Subcutaneous adipose tissue (tissue), 4 donors: Measurements from ENCODE around the gene EEF1B2. TPM values are rescaled to one million over a fixed set of nuclear protein-coding genes. Genes with fewer than 3 reads are reported as not detected.

Experiments
- total RNA-seq, 4 donors: library from RNA; depleted of rRNA; stranded (reverse); fragments of >200 nt; gene quantifications; one replicate each; pipeline ENCODE4 v1.1.0, GENCODE V29; 2016
- TF ChIP-seq, protein P1 (sequence below): fragments of 450-650 bp; IDR thresholded peaks from one replicate; pipeline ENCODE4 v1.5.1; 2016; ENCODE audit warnings: low read depth, mild to moderate bottlenecking, control low read depth, antibody characterized with exemption, moderate library complexity

Gene EEF1B2
- total RNA-seq, 4 donors from 2014 or later = 211 to 373 (median 273) TPM

DNA sequence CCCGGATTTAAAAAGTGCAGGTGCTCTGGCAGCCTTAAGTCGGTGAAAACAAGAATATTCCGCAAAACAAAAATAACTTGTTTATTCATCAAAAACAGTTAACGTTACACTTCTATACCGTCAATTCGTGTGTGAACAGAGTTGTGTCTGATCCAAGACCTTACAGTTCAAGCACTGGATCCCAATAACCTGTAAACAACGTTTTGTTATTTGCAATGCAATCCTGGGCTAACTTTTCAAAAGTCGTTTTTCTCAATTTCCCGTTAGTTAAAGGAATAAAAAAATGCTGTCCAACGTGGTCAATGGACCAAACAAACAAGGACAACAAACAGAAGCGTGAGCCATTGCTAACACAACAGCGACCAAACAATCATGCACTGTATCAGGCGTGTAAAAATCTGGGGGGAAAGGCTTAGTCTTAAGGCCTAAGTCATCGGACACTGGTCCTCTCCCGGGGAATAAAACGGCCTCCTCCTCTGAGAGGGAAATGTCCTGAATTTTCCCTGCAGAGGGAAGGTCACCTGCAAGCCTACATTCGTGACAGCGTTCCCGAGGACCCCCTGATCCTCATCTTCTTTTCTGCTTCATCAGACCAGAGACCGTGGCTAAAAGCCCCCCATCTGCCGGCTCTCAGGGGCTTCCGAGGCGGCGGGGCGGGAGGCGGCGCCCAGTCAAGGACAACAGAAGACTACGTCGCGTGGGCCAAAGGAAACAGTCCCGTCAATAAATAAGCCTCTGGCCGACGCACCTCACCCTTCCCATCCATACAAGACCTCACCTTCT lies 941 bp upstream of the EEF1B2 start:
- TF ChIP-seq, protein P1, sequence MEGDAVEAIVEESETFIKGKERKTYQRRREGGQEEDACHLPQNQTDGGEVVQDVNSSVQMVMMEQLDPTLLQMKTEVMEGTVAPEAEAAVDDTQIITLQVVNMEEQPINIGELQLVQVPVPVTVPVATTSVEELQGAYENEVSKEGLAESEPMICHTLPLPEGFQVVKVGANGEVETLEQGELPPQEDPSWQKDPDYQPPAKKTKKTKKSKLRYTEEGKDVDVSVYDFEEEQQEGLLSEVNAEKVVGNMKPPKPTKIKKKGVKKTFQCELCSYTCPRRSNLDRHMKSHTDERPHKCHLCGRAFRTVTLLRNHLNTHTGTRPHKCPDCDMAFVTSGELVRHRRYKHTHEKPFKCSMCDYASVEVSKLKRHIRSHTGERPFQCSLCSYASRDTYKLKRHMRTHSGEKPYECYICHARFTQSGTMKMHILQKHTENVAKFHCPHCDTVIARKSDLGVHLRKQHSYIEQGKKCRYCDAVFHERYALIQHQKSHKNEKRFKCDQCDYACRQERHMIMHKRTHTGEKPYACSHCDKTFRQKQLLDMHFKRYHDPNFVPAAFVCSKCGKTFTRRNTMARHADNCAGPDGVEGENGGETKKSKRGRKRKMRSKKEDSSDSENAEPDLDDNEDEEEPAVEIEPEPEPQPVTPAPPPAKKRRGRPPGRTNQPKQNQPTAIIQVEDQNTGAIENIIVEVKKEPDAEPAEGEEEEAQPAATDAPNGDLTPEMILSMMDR = no peak

DNA sequence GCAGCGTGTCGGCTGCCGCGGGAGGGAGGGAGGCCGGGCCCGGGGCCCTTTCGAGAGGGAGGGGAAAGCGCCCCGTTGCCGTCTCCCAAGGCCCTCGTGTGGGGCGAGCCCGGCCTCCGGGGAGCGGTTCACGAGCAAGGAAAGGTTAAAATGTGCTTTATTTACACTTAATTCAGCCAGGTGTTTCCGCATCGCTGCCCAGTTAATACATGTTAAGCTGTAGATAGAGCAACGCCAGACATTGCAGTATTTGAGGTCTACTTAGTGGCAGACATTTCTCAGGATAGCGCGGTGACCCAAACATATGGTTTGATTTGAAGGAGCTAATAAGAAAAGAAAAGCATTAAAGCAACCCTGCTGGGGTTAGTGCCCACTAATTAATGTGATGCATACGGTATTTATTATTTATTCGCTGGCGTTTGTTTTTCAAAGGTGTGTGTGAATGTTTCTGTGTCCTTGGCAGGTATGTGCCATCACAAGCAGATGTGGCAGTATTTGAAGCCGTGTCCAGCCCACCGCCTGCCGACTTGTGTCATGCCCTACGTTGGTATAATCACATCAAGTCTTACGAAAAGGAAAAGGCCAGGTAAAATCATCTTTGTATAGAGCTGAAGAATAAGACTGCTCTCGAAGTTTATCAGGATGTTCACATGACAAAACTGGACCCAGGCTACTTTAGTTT lies 571 bp downstream of the EEF1B2 start:
- TF ChIP-seq, protein P1 = no peak

DNA sequence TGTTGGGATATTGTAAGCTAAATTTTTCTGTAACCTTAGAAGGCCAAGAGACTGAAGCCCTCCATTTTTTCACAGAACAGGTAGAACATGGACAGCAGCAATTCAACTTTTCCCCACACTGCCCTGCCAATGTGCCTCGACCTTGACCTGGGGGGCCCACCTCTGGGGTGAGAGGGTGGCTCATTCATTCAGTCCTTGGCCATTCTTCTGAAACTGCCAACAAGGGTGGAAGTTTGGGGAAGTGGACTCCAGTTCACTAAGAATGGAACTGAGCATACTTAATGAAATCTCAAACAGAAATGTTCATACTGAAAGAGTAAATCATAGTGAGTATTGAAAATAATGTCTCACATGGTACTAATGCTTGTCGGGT lies 1.1 kb downstream of the EEF1B2 start:
- TF ChIP-seq, protein P1 = no peak

DNA sequence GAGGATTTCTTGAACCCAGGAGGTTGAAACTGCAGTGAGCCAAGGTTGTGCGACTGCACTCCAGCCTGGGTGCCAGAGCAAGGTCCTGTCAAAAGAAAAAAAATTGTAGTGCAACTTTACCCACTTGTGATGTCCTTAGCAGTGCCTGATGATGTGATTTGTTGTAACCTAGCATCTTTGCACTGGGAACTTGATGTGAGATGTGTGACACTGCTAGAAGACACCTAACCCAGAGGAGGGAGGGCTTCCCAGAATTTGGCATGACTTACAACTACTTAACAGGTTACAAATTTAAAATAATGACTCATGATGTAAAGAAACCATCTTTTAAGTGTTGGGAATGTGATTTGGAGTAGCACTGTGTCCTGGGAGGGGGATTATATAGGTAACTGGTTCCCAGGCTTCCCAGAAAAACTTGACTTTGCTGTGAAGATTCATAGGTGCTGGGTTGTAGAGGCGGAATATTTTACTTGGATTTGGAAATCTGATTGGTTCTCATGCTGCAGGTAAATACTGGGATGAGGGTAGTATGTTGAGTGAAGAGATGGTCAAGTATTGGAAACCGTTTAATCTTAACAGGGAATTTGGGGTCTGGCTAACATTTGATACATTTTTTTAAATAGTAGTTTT lies 3.7 kb downstream of the EEF1B2 start:
- TF ChIP-seq, protein P1 = no peak

DNA sequence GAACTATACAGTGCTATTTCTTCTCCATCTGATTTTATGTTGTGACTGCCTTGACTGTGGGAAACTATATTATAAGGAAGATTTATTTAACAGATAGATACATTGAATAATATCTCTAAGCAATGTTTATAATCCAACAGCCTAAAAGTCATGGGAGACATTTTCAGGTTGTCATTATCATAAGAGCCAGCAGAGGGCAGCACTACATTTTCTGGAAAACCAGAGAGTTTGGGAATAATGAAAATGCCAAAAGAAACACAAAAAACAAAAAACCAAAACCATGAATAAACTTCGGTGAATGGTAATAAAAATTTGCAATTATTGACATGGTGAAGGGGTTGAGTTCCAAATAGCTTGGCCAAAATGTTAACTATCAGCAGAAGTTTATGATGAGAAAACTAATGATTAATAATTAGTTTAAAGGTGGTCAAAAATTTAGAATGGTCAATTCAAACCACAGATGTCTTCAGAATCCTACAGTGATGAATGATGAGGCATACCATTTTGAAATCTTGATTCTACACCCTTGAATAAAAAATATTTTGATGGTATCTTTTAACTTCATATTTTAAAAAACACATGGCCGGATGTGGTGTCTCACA lies 4.7 kb downstream of the EEF1B2 start:
- TF ChIP-seq, protein P1 = no peak

DNA sequence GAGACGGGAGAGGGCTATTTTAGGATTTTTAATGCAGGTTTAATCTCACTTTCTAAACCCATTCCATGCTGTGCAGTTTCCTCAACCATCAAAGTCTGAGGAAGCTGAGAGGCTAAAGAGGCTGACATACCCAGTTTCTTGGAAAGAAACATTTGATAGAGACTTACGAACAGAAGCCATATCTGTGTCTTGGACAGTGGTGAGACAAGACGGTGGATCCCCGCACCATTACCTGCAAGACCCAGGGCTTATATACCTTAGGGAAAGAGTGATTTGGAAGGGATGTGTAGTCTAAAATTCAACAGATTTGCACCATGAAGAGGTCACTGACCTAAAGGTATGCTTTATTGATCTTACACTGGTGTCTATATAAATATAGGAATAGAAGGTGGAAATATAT lies 13.5 kb downstream of the EEF1B2 start:
- TF ChIP-seq, protein P1 = no peak

DNA sequence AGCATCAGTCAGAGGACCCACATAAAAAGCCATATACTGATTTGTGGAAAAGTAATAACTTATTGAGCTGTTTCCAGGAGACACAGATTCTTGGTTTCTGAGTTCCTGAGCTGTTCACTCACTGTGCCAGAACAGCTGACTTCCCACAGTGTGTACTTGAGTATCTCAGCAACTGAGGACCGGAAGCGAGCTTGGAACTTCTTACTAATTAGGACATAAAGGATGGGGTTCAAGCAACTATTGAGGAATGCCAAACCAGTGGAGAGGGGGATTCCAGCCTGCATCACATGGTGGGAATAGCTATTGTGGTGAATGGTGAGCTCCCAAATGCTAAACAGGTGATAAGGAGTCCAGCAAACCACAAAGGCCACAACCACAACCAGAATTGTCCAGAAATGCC lies 16.4 kb downstream of the EEF1B2 start:
- TF ChIP-seq, protein P1 = no peak
